Suprapubic skin (tissue), 3 donors: ENCODE results near the gene MYO7B.

Source experiments
- CTCF ChIP-seq, 2 donors: fragments of 200-600 bp in 1 of 2; fragments of 450-650 bp in 1 of 2; sonication (generic) in 1 of 2; IDR thresholded peaks; one replicate each; pipeline ENCODE4 v1.5.1; 2016 to 2019; ENCODE audit warnings: antibody characterized with exemption in 2 of 2, mild to moderate bottlenecking in 1 of 2, moderate library complexity in 1 of 2
- POLR2A ChIP-seq, 2 donors: fragments of 450-650 bp; IDR thresholded peaks; one replicate each; pipeline ENCODE4 v1.6.1; 2017; ENCODE audit warnings: antibody characterized with exemption in 2 of 2, mild to moderate bottlenecking in 2 of 2, moderate library complexity in 2 of 2

GRCh38 chr2:127614731-127615130 is 79.2 kb downstream of the MYO7B start:
- TF ChIP-seq POLR2A (IDR thresholded peaks at IDR 0.05) (no peak), CTCF (IDR thresholded peaks at IDR 0.05) (no peak)
